Upper lobe of right lung (tissue), 1 donor: Measurements from ENCODE around the gene CUEDC1. TPM values are rescaled to one million over a fixed set of nuclear protein-coding genes. Genes with fewer than 3 reads are reported as not detected.
A peak's percentile ranks its signal among the peaks of the same experiment; 100 is the strongest.

Source experiments
- ATAC-seq: fragments of 200-7000 bp; cut with Tn5 transposase; one replicate; pipeline ENCODE4 v1.9.1; 2020; ENCODE audit warnings: mild to moderate bottlenecking, moderate library complexity
- DNase-seq: peaks from one replicate; pipeline ENCODE4 v3.0.0-alpha.2; 2020
- H3K27ac ChIP-seq: fragments of 200-600 bp; one replicate; pipeline ENCODE4 v1.8.0; 2022
- H3K27me3 ChIP-seq: fragments of 200-600 bp; one replicate; pipeline ENCODE4 v1.8.0; 2022; ENCODE audit warnings: mild to moderate bottlenecking
- H3K36me3 ChIP-seq: fragments of 200-600 bp; one replicate; pipeline ENCODE4 v1.8.0; 2022
- H3K4me1 ChIP-seq: fragments of 200-600 bp; one replicate; pipeline ENCODE4 v1.8.0; 2022
- H3K4me3 ChIP-seq: fragments of 200-600 bp; one replicate; pipeline ENCODE4 v1.8.0; 2022; ENCODE audit warnings: mild to moderate bottlenecking
- H3K9me3 ChIP-seq: fragments of 200-600 bp; one replicate; pipeline ENCODE4 v1.8.0; 2022
- intact Hi-C: fragments of 100-400 bp; cut with DNase I; formaldehyde crosslinking; loops from one replicate; pipeline ENCODE4 v1.11.0; 2022
- total RNA-seq: library from RNA; stranded (reverse); fragmentation: NEBNext Ultra II Directional; extraction: Animal tissue kit (Norgen Biotek cat#: 25700); gene quantifications from one replicate; pipeline ENCODE4 v1.2.1, GENCODE V29; 2021
- TF ChIP-seq, protein P1 (sequence below): fragments of 200-600 bp; IDR thresholded peaks from one replicate; pipeline ENCODE4 v1.8.0; 2022; ENCODE audit warnings: antibody characterized with exemption
- donor health status: DM: no; HTN: yes; CAD: no; lungs with severe emphysema.

Gene CUEDC1
- total RNA-seq, 1 donor from 2014 or later = 41.9 TPM

- H3K27ac ChIP-seq = peak overlapping the region; percentile 91
- peak; percentile 96 for DNase-seq
- intact Hi-C loops = no loop called here
- no peak overlapping the region for H3K4me3 ChIP-seq
- H3K36me3 ChIP-seq = no peaks in the 10 kb centered on the region
- peak; percentile 83 for ATAC-seq
- TF ChIP-seq, protein P1, sequence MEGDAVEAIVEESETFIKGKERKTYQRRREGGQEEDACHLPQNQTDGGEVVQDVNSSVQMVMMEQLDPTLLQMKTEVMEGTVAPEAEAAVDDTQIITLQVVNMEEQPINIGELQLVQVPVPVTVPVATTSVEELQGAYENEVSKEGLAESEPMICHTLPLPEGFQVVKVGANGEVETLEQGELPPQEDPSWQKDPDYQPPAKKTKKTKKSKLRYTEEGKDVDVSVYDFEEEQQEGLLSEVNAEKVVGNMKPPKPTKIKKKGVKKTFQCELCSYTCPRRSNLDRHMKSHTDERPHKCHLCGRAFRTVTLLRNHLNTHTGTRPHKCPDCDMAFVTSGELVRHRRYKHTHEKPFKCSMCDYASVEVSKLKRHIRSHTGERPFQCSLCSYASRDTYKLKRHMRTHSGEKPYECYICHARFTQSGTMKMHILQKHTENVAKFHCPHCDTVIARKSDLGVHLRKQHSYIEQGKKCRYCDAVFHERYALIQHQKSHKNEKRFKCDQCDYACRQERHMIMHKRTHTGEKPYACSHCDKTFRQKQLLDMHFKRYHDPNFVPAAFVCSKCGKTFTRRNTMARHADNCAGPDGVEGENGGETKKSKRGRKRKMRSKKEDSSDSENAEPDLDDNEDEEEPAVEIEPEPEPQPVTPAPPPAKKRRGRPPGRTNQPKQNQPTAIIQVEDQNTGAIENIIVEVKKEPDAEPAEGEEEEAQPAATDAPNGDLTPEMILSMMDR = no peak
- no peaks in the 10 kb centered on the region for H3K27me3 ChIP-seq
- H3K4me1 ChIP-seq = peaks cover 72% of the 10 kb centered on the region
- no peaks in the 10 kb centered on the region for H3K9me3 ChIP-seq
These were observed 52.1 kb downstream of the CUEDC1 start for GRCh38 chr17:57902800-57903759.

GRCh38 chr17:57902117-57902799 lies 53.0 kb downstream of the CUEDC1 start:
- peaks cover 75% of the 10 kb centered on the region for H3K4me1 ChIP-seq
- intact Hi-C loops = no loop called here
- no peak overlapping the region for H3K4me3 ChIP-seq

DNA sequence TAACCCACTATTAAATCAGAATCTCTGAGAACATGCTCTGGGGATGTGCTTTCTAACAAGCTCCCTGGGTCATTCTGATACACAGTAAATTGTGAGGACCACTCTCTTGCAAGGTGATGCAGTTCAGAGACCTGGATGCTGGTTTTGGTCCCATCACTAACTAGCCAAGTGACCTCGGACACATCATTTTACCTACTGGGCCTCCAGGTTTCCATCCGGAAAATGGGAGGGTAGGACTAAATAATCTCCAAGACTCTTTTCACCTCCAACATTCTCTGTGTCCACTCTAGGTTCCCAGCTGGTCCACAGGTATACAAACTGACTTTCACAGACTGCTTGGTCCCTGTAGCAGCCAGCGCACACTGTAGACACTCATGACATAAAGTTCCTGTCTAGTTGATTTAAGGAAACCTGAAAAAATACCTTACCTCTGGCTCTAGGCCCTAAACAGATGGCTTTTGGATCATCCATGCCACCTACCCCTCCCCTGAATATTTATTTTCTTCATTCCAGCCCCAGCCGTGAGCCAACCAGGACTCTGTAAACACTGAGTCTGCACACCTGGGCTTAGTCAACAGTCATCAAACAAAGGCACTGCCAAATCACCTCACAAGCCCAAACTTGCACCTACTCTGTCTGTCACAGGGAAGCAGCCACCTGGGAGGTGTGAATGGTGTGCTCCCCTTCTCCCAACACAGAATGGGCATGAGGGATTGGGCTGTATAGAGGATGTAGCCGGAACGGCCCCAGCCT lies 54.0 kb downstream of the CUEDC1 start:
- peaks cover 75% of the 10 kb centered on the region for H3K4me1 ChIP-seq
- ATAC-seq (peak; percentile 10), DNase-seq (no peak)
- H3K36me3 ChIP-seq = no peaks in the 10 kb centered on the region
- intact Hi-C loops = no loop called here
- TF ChIP-seq, protein P1 = no peak
- no peaks in the 10 kb centered on the region for H3K9me3 ChIP-seq
- H3K27ac ChIP-seq = peak overlapping the region; percentile 91
- H3K4me3 ChIP-seq = no peak overlapping the region
- H3K27me3 ChIP-seq = no peaks in the 10 kb centered on the region

More at GRCh38 chr17:57902117-57902799, 53.0 kb downstream of the CUEDC1 start:
- Histone ChIP-seq H3K36me3 (no peaks in the 10 kb centered on the region), H3K27ac (peak overlapping the region; percentile 91), H3K9me3 (no peaks in the 10 kb centered on the region), H3K27me3 (no peaks in the 10 kb centered on the region)
- no peak for DNase-seq
- ATAC-seq = no peak
- TF ChIP-seq, protein P1 = no peak

DNA sequence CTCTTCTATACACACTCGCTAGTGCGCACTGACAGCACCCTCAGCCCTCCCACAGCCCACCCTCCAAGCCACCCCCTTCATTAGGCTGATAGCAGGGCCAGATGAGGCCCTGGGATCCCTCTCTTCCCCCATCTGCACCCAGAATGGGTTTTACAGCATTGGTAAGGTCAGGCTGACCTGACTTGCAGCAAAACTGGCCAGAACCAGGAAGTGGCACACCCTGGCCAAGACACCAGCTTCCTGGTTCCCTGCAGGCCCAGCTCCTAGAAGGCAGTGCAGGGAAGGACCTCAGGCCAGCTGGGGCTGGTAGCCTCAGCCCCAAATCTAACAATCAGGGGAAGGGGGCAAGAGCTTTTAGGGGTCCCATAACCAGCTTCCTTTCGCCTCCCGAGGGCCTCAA lies 55.4 kb downstream of the CUEDC1 start:
- H3K27me3 ChIP-seq = no peaks in the 10 kb centered on the region
- DNase-seq (peak; percentile 81), ATAC-seq (peak; percentile 62)
- H3K9me3 ChIP-seq = no peaks in the 10 kb centered on the region
- TF ChIP-seq, protein P1 = no peak
- intact Hi-C loops = no loop called here
- H3K36me3 ChIP-seq = no peaks in the 10 kb centered on the region
- no peak overlapping the region for H3K4me3 ChIP-seq
- peaks cover 76% of the 10 kb centered on the region for H3K4me1 ChIP-seq
- peak overlapping the region; percentile 87 for H3K27ac ChIP-seq

- peak; percentile 12 for ATAC-seq
- intact Hi-C loops = no loop called here
These were observed 55.8 kb downstream of the CUEDC1 start for GRCh38 chr17:57899391-57899790.

More at GRCh38 chr17:57899391-57899790, 55.8 kb downstream of the CUEDC1 start:
- Histone ChIP-seq H3K4me1 (peaks cover 73% of the 10 kb centered on the region), H3K36me3 (no peaks in the 10 kb centered on the region), H3K27ac (peak overlapping the region; percentile 87), H3K9me3 (no peaks in the 10 kb centered on the region), H3K27me3 (no peaks in the 10 kb centered on the region), H3K4me3 (no peak overlapping the region)
- TF ChIP-seq, protein P1 = no peak
- DNase-seq = no peak
